GM12875 (cell line): Measurements from ENCODE around the gene ZYG11B.
"Not testable (repeated sequence)": the region's sequence is repeated elsewhere in the genome, so short reads cannot be mapped to it uniquely, and the experiment has no call there.

Experiments used
- H3K4me3 ChIP-seq: one replicate; pipeline ENCODE4 v1.5.1; 2011; ENCODE audit warnings: low read depth, low read length, control low read depth
- TF ChIP-seq, protein P1 (sequence below): IDR thresholded peaks from 2 replicates; pipeline ENCODE4 v1.5.1; 2011; ENCODE audit warnings: low read depth, mild to moderate bottlenecking, control low read depth, inconsistent platforms, low read length, moderate library complexity, borderline replicate concordance; ENCODE audit not compliant: insufficient read depth

ZYG11B gene

DNA sequence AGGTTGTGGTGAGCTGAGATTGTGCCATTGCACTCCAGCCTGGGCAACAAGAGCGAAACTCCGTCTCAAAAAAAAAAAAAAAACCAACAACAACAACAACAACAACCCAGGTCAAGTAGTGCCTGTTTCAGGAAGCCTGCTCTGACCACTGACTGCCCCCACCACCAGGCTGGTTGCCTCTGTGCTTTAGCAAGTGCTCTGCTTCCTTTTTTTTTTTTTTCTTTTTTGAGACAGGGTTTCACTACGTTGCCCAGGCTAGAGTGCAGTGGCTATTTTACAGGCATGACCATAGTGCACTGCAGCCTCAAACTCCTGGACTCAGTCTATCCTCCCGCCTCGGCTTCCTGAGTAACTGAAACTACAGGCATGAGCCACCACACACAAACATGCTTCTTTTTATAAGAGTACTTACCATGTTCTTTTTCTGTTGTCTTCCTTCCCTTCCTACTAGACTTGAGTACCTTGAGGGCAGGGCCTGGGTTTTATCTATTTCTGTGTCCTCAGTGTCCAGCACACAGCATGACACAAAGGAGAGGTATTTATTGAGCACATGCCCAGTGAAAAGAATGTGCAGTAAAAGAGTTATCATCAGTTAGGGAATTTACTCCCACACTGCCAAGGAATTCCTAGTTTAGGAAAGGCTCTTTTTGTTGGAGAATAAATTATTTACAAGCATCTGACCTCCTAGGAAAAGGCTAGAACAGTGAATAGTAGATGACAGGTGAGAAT, 18.2 kb upstream of the ZYG11B start:
- H3K4me3 ChIP-seq = no peak overlapping the region
- TF ChIP-seq, protein P1, sequence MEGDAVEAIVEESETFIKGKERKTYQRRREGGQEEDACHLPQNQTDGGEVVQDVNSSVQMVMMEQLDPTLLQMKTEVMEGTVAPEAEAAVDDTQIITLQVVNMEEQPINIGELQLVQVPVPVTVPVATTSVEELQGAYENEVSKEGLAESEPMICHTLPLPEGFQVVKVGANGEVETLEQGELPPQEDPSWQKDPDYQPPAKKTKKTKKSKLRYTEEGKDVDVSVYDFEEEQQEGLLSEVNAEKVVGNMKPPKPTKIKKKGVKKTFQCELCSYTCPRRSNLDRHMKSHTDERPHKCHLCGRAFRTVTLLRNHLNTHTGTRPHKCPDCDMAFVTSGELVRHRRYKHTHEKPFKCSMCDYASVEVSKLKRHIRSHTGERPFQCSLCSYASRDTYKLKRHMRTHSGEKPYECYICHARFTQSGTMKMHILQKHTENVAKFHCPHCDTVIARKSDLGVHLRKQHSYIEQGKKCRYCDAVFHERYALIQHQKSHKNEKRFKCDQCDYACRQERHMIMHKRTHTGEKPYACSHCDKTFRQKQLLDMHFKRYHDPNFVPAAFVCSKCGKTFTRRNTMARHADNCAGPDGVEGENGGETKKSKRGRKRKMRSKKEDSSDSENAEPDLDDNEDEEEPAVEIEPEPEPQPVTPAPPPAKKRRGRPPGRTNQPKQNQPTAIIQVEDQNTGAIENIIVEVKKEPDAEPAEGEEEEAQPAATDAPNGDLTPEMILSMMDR = no peak

DNA sequence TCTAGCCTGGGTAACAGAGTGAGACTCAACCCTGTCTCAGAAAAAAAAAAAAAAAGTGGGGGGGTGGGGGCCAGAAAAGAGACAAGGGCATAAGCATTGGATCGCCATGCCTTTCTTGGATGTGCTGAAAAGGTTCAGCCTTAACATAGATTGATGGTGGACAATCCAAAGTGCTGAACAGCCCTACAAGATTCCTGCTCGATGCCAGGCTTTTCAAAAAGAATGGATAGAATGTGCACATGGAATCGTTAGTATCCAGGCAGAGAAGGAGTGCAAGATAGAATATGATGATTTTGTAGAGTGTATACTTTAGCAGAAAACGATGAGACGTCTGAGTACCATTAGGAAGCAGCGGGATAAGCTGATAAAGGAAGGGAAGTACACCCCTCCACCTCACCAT, 17.2 kb upstream of the ZYG11B start:
- H3K4me3 ChIP-seq = no peak overlapping the region
- TF ChIP-seq, protein P1 = no peak

DNA sequence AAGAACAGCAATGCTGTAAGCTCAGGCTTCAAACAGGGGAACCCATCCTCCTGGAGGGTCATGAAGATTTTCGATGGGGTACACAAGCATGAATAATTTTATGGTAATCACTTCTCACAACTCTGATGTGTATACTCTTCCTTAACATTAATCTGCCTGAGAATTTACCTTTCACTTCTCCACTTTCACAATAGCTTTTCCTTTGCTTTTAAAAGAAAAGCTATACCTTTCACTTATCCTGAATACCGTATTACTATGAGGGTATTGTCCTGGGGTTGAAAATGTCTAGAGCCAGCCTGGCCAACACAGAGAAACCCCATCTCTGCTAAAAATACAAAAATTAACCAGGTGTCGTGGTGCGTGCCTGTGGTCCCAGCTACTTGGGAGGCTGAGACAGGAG, 12.7 kb upstream of the ZYG11B start:
- TF ChIP-seq, protein P1 = no peak
- no peak overlapping the region for H3K4me3 ChIP-seq

DNA sequence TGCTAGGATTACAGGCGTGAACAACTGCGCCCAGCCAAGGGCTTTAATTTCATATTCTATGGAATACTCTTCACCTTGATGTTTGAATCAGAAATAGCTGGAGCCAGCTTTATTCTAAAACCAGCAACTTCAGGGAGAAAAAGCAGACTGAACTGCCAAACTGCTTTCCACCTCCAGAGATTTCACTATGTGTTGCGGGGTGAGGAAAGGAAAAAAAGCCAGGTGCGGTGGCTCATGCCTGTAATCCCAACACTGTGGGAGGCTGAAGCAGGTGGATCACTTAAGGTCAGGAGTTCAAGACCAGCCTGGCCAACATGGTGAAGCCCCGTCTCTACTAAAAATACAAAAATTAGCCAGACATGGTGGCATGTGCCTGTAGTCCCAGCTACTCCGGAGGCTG, 11.0 kb upstream of the ZYG11B start:
- not testable (repeated sequence) for H3K4me3 ChIP-seq

- no peak overlapping the region for H3K4me3 ChIP-seq
- TF ChIP-seq, protein P1 = no peak
Measured at GRCh38 chr1:52723260-52723659, 3.0 kb upstream of the ZYG11B start.

DNA sequence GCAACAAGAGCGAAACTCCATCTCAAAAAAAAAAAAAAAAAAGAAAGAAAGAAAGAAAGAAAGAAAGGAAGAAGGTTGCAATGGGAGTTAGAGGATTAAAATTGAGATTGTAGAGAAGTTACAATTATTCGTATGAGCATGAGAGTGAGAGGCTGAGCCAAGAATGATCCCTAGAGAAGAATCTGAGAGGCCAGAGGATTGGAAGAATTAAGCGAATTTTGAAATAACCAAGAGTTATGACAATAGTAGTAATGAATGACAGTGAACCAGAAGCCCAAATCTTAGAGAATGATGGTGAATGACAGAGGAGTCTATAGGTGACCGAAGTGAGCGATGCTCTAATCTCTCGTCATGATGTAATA, 369 bp upstream of the ZYG11B start:
- peak overlapping the region; percentile 23 for H3K4me3 ChIP-seq

DNA sequence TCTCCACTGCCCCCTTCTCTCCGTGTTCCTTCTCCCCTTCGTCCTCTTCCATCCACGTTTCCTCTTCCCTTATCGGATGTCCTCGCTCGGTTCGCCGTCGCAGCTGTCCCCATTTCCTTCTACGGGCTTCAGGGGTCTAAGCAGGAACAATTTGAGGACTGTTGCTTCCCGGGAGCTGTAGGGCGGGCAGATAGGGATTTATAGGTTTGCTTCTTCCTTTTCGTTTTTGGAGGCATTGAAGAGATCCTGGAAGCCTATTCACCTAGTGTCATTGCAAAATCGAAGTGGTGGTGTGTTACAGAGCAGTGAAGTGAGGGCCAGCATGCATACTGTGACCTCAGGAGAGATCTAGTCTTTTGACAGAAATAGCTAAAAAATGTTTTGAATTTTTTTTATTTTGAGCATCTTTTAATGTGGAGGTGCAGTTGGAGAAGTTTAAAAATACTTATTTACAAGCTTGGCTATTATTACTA, 897 bp downstream of the ZYG11B start:
- H3K4me3 ChIP-seq = peak overlapping the region; percentile 70
- TF ChIP-seq, protein P1 = no peak

More for the DNA sequence above, 369 bp upstream of the ZYG11B start:
- TF ChIP-seq, protein P1 = no peak
